Measurements from ENCODE around the gene GMNC.

GMNC gene

DNA sequence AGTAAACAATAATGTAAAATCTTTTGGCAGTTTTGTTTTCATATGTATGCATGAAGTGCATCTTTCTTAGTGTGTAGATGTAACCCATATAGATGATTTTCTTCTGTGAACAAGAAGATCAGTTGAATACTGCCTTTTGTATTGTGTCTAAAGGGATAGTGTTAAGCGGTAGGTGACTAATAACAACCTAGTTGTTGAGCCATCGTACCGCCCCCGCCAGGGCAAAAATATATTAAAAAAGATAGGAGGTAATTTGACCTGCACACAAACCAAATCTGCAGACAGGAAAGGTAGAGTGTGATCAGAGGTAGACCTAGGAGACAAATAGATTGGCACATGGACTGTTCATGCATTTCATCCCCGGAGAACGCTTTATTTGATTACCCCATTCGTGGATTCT, 3.3 kb upstream of the GMNC start:
- DNase-seq (ENCODE audit: low read depth in 2 of 2) = peak in 1 of 2 donors; percentile 4
- H3K4me3 ChIP-seq (replicated peaks in 1 of 2; ENCODE audit: low read depth in 2 of 2, low read length in 2 of 2) = no peak overlapping the region
- peak; percentile 11 for TF ChIP-seq CTCF (IDR thresholded peaks at IDR 0.05; ENCODE audit: low read depth, low read length)

- no peak for TF ChIP-seq CTCF (IDR thresholded peaks at IDR 0.05; ENCODE audit: low read depth, low read length)
- no peak for DNase-seq (ENCODE audit: low read depth in 2 of 2)
- no peak overlapping the region for H3K4me3 ChIP-seq (replicated peaks in 1 of 2; ENCODE audit: low read depth in 2 of 2, low read length in 2 of 2)
Observed at GRCh38 chr3:190865419-190865818, 2.9 kb upstream of the GMNC start.

GRCh38 chr3:190864002-190864401, 1.5 kb upstream of the GMNC start:
- H3K4me3 ChIP-seq (replicated peaks in 1 of 2; ENCODE audit: low read depth in 2 of 2, low read length in 2 of 2) = no peak overlapping the region
- DNase-seq (ENCODE audit: low read depth in 2 of 2) = no peak
- TF ChIP-seq CTCF (IDR thresholded peaks at IDR 0.05; ENCODE audit: low read depth, low read length) = no peak

- TF ChIP-seq CTCF (IDR thresholded peaks at IDR 0.05; ENCODE audit: low read depth, low read length) = no peak
- peak; percentile 5 to 26 for DNase-seq (ENCODE audit: low read depth in 2 of 2)
- H3K4me3 ChIP-seq (replicated peaks in 1 of 2; ENCODE audit: low read depth in 2 of 2, low read length in 2 of 2) = peak overlapping the region; percentile 49 to 66
Observed at GRCh38 chr3:190863119-190863465, 598 bp upstream of the GMNC start.

GRCh38 chr3:190860521-190860920, 2.0 kb downstream of the GMNC start:
- no peak overlapping the region for H3K4me3 ChIP-seq (replicated peaks in 1 of 2; ENCODE audit: low read depth in 2 of 2, low read length in 2 of 2)
- DNase-seq (ENCODE audit: low read depth in 2 of 2) = no peak
- TF ChIP-seq CTCF (IDR thresholded peaks at IDR 0.05; ENCODE audit: low read depth, low read length) = no peak

- no peak for DNase-seq (ENCODE audit: low read depth in 2 of 2)
- no peak for TF ChIP-seq CTCF (IDR thresholded peaks at IDR 0.05; ENCODE audit: low read depth, low read length)
- no peak overlapping the region for H3K4me3 ChIP-seq (replicated peaks in 1 of 2; ENCODE audit: low read depth in 2 of 2, low read length in 2 of 2)
Observed at GRCh38 chr3:190855151-190855550, 7.3 kb downstream of the GMNC start.

GRCh38 chr3:190854062-190854461, 8.4 kb downstream of the GMNC start:
- no peak for TF ChIP-seq CTCF (IDR thresholded peaks at IDR 0.05; ENCODE audit: low read depth, low read length)
- no peak for DNase-seq (ENCODE audit: low read depth in 2 of 2)
- no peak overlapping the region for H3K4me3 ChIP-seq (replicated peaks in 1 of 2; ENCODE audit: low read depth in 2 of 2, low read length in 2 of 2)

Measured in cardiac fibroblast (primary cell).